Natural killer cell (primary cell): Measurements from ENCODE around the gene NAV3. TPM values are rescaled to one million over a fixed set of nuclear protein-coding genes. Genes with fewer than 3 reads are reported as not detected.

Experiments used
- ATAC-seq, 3 donors: fragments of 150-1000 bp in 2 of 3; fragments of 200-7000 bp in 1 of 3; cut with Tn5 transposase; 1 replicate in 1 of 3; 2 replicates in 2 of 3; pipeline ENCODE4 v1.10.0; 2021; ENCODE audit warnings: mild to moderate bottlenecking in 2 of 3, moderate library complexity in 2 of 3
- DNase-seq, 2 donors: peaks; one replicate each; pipeline versions ENCODE4 v3.0.0 to v3.0.0-alpha.2; 2013 to 2021; ENCODE audit warnings: mixed read lengths in 1 of 2
- H3K27ac ChIP-seq: one replicate; pipeline ENCODE4 v1.5.1; 2013; ENCODE audit warnings: mild to moderate bottlenecking, low read length
- H3K27me3 ChIP-seq: one replicate; pipeline ENCODE4 v1.6.1; 2013; ENCODE audit warnings: low read length; ENCODE audit not compliant: control insufficient read depth, insufficient read depth
- H3K36me3 ChIP-seq: one replicate; pipeline ENCODE4 v1.6.1; 2013; ENCODE audit warnings: low read length; ENCODE audit not compliant: control insufficient read depth, insufficient read depth
- H3K4me1 ChIP-seq: one replicate; pipeline ENCODE4 v1.6.1; 2013; ENCODE audit warnings: low read length; ENCODE audit not compliant: control insufficient read depth, insufficient read depth
- H3K4me3 ChIP-seq: one replicate; pipeline ENCODE4 v1.5.1; 2013; ENCODE audit warnings: low read length
- H3K9me3 ChIP-seq: one replicate; pipeline ENCODE4 v1.6.1; 2013; ENCODE audit warnings: low read length; ENCODE audit not compliant: control insufficient read depth, insufficient read depth
- H3K27ac Mint-ChIP-seq, 2 donors: one replicate each; pipeline ENCODE4 v1.8.0; 2022; ENCODE audit warnings: mild to moderate bottlenecking in 2 of 2, mixed read lengths in 2 of 2, moderate library complexity in 1 of 2
- H3K27me3 Mint-ChIP-seq, 2 donors: one replicate each; pipeline ENCODE4 v1.8.0; 2022; ENCODE audit warnings: low read depth in 2 of 2, mixed read lengths in 2 of 2
- H3K36me3 Mint-ChIP-seq: one replicate; pipeline ENCODE4 v1.8.0; 2022; ENCODE audit warnings: mixed read lengths
- H3K4me1 Mint-ChIP-seq, 2 donors: one replicate each; pipeline ENCODE4 v1.8.0; 2022; ENCODE audit warnings: mixed read lengths in 2 of 2
- H3K4me3 Mint-ChIP-seq: one replicate; pipeline ENCODE4 v1.8.0; 2022; ENCODE audit warnings: mild to moderate bottlenecking, moderate library complexity, mixed read lengths
- H3K9me3 Mint-ChIP-seq, 2 donors: one replicate each; pipeline ENCODE4 v1.8.0; 2022; ENCODE audit warnings: mixed read lengths in 2 of 2
- CTCF ChIP-seq: fragments of 200-600 bp; IDR thresholded peaks from one replicate; pipeline ENCODE4 v1.8.0; 2022; ENCODE audit warnings: antibody characterized with exemption
- WGBS: methylation state at CpG from one replicate; pipeline ENCODE4 v1.1.7; 2013; ENCODE audit warnings: missing lambda C conversion rate; ENCODE audit not compliant: insufficient coverage; 5-methylcytosine and 5-hydroxymethylcytosine counted together
- intact Hi-C: fragments of 100-400 bp; cut with micrococcal nuclease; formaldehyde crosslinking; loops from one replicate; pipeline ENCODE4 v1.14.2; 2022
- total RNA-seq, 4 donors: library from RNA; stranded (reverse); fragments of 120-200 nt in 1 of 4; gene quantifications; one replicate each; pipeline versions ENCODE4 v1.2.3 to v1.2.4, GENCODE V29; 2013 to 2022

The NAV3 gene
- total RNA-seq, 3 donors from 2014 or later (not counting 1 experiment from before 2014, with no cell fraction given) = not detected

- H3K4me1 ChIP-seq = no peaks in the 10 kb centered on the region
- H3K4me1 Mint-ChIP-seq = no peaks in the 10 kb centered on the region
- H3K9me3 ChIP-seq = no peaks in the 10 kb centered on the region
- H3K36me3 Mint-ChIP-seq = no peaks in the 10 kb centered on the region
- WGBS = 82% methylated on average over 8 of the region's 8 CpGs
- intact Hi-C loops = no loop called here
- H3K27me3 Mint-ChIP-seq = no peaks in the 10 kb centered on the region
- H3K9me3 Mint-ChIP-seq = peaks cover 9 to 10% of the 10 kb centered on the region in 2 donors
- DNase-seq (no peak), ATAC-seq (no peak)
- H3K36me3 ChIP-seq = no peaks in the 10 kb centered on the region
- H3K27ac ChIP-seq = no peak overlapping the region
- H3K4me3 Mint-ChIP-seq = no peak overlapping the region
- no peak overlapping the region for H3K27ac Mint-ChIP-seq
- TF ChIP-seq CTCF = no peak
- no peak overlapping the region for H3K4me3 ChIP-seq
- H3K27me3 ChIP-seq = no peaks in the 10 kb centered on the region
These were observed 97.4 kb downstream of the NAV3 start for GRCh38 chr12:77928078-77928477.

- Histone ChIP-seq H3K27ac (no peak overlapping the region), H3K4me3 (no peak overlapping the region), H3K4me1 (no peaks in the 10 kb centered on the region), H3K9me3 (no peaks in the 10 kb centered on the region), H3K27me3 (no peaks in the 10 kb centered on the region), H3K36me3 (no peaks in the 10 kb centered on the region)
- Mint-ChIP-seq H3K4me1 (no peaks in the 10 kb centered on the region), H3K4me3 (no peak overlapping the region), H3K27me3 (no peaks in the 10 kb centered on the region), H3K27ac (no peak overlapping the region), H3K9me3 (peaks cover 9 to 15% of the 10 kb centered on the region in 2 donors), H3K36me3 (no peaks in the 10 kb centered on the region)
- intact Hi-C loops = no loop called here
- DNase-seq = no peak
- ATAC-seq = no peak
- TF ChIP-seq CTCF = no peak
- 64% methylated on average over 2 of the region's 2 CpGs for WGBS
These were observed 101.5 kb downstream of the NAV3 start for GRCh38 chr12:77932216-77932615.

GRCh38 chr12:77938301-77938700 is 107.6 kb downstream of the NAV3 start:
- no peaks in the 10 kb centered on the region for H3K9me3 ChIP-seq
- H3K27ac ChIP-seq = no peak overlapping the region
- H3K36me3 ChIP-seq = no peaks in the 10 kb centered on the region
- Mint-ChIP-seq H3K4me1 (no peaks in the 10 kb centered on the region), H3K27ac (no peak overlapping the region), H3K27me3 (no peaks in the 10 kb centered on the region), H3K36me3 (no peaks in the 10 kb centered on the region), H3K9me3 (peaks cover 10 to 11% of the 10 kb centered on the region in 2 donors), H3K4me3 (no peak overlapping the region)
- H3K4me1 ChIP-seq = no peaks in the 10 kb centered on the region
- no peak overlapping the region for H3K4me3 ChIP-seq
- TF ChIP-seq CTCF = no peak
- intact Hi-C loops = no loop called here
- DNase-seq = no peak
- H3K27me3 ChIP-seq = no peaks in the 10 kb centered on the region
- no peak for ATAC-seq

GRCh38 chr12:77940011-77940423 is 109.3 kb downstream of the NAV3 start:
- ATAC-seq = no peak
- no peak overlapping the region for H3K27ac ChIP-seq
- WGBS = 85% methylated on average over 1 of the region's 1 CpG
- no peak for TF ChIP-seq CTCF
- Mint-ChIP-seq H3K4me3 (no peak overlapping the region), H3K27ac (no peak overlapping the region), H3K36me3 (no peaks in the 10 kb centered on the region), H3K4me1 (no peaks in the 10 kb centered on the region), H3K27me3 (no peaks in the 10 kb centered on the region), H3K9me3 (peaks cover 14 to 18% of the 10 kb centered on the region in 2 donors)
- H3K4me1 ChIP-seq = no peaks in the 10 kb centered on the region
- no peaks in the 10 kb centered on the region for H3K36me3 ChIP-seq
- no peak for DNase-seq
- H3K9me3 ChIP-seq = no peaks in the 10 kb centered on the region
- intact Hi-C loops = no loop called here
- no peaks in the 10 kb centered on the region for H3K27me3 ChIP-seq
- no peak overlapping the region for H3K4me3 ChIP-seq
